ENCODE data around the gene MYOG.

The MYOG gene

GRCh38 chr1:203122159-203122558 is 36.3 kb upstream of the MYOG start:
- H3K27ac ChIP-seq = no peak overlapping the region
- TF ChIP-seq ZFX (IDR thresholded peaks at IDR 0.05; ENCODE audit: borderline replicate concordance) = no peak

GRCh38 chr1:203121186-203122015 is 35.6 kb upstream of the MYOG start:
- H3K27ac ChIP-seq = no peak overlapping the region
- TF ChIP-seq ZFX (IDR thresholded peaks at IDR 0.05; ENCODE audit: borderline replicate concordance) (no peak), CTCF (IDR thresholded peaks at IDR 0.05) (no peak)

- no peak overlapping the region for H3K27ac ChIP-seq
- no peak for TF ChIP-seq CTCF (IDR thresholded peaks at IDR 0.05)
These were observed 34.7 kb upstream of the MYOG start for GRCh38 chr1:203120325-203121153.

- TF ChIP-seq CTCF (IDR thresholded peaks at IDR 0.05) (peak; percentile 82), ZFX (IDR thresholded peaks at IDR 0.05; ENCODE audit: borderline replicate concordance) (no peak)
- no peak overlapping the region for H3K27ac ChIP-seq
These were observed 32.1 kb upstream of the MYOG start for GRCh38 chr1:203117611-203118575.

- TF ChIP-seq ZFX (IDR thresholded peaks at IDR 0.05; ENCODE audit: borderline replicate concordance) (no peak), CTCF (IDR thresholded peaks at IDR 0.05) (no peak)
- no peak overlapping the region for H3K27ac ChIP-seq
These were observed 30.4 kb upstream of the MYOG start for GRCh38 chr1:203116091-203116820.

- H3K27ac ChIP-seq = no peak overlapping the region
- TF ChIP-seq ZFX (IDR thresholded peaks at IDR 0.05; ENCODE audit: borderline replicate concordance) (no peak), CTCF (IDR thresholded peaks at IDR 0.05) (no peak)
These were observed 28.4 kb upstream of the MYOG start for GRCh38 chr1:203114202-203114601.

Measured in 22Rv1 (cell line).